ENCODE measurements around the gene RBM19. TPM values are rescaled to one million over a fixed set of nuclear protein-coding genes. Genes with fewer than 3 reads are reported as not detected.

Gene RBM19
- total and polyA plus RNA-seq, 3 donors from 2014 or later = 28.9 to 55.4 (median 49.5) TPM

DNA sequence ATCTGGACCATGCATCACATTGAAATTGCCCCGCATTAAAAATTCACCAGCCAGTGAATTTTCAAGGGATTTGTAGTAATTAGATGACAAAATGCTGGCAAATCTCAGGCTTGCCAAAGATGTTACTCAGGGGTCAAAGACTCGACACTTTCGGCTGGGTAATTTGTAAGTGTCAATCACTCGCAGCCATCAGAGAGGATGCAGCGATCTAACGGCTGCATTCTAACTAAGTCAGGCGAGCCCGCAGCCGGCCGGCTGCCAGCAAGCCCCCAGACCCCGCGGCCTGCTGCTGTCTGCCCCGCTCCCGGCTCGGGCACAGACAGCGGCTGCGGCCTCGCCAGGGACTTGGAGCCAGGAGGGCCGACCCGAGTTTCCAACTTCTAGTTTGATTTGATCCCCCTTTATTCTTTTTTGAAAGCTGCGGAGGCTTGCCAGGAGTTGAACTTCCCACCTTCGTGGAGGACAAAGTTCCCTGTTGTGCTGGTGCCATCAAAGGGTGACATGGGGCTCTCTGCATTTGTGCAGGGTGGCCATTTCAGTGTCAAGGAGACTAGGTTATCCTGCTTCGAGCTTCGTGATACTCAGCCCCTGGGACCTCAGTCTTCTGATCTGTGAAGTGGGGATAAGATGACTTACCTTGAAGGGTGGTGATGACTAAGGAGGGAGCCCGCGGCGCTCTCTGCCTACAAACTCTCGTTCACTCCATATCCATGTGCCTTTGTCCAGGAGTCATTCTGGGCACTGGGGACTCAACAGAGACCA, 169.9 kb downstream of the RBM19 start:
- WGBS, 2 donors = 84 to 86% methylated on average over 28 of the region's 28 CpGs
- H3K4me1 ChIP-seq = no peaks in the 10 kb centered on the region
- no peak overlapping the region for H3K27ac ChIP-seq
- no peaks in the 10 kb centered on the region for H3K36me3 ChIP-seq (ENCODE audit: low read depth, missing control alignments)
- no peaks in the 10 kb centered on the region for H3K9me3 ChIP-seq
- intact Hi-C loops (cut with DNase I; ENCODE audit: low total_unique reads) = no loop called here
- no peaks in the 10 kb centered on the region for H3K27me3 ChIP-seq
- TF ChIP-seq POLR2A (IDR thresholded peaks at IDR 0.05) (no peak), CTCF (IDR thresholded peaks at IDR 0.05) (no peak)
- no peak for DNase-seq
- H3K4me3 ChIP-seq = no peak overlapping the region

- Histone ChIP-seq H3K27me3 (no peaks in the 10 kb centered on the region), H3K27ac (no peak overlapping the region), H3K9me3 (no peaks in the 10 kb centered on the region), H3K36me3 (ENCODE audit: low read depth, missing control alignments) (no peaks in the 10 kb centered on the region), H3K4me1 (no peaks in the 10 kb centered on the region), H3K4me3 (no peak overlapping the region)
- intact Hi-C loops (cut with DNase I; ENCODE audit: low total_unique reads) = no loop called here
- no peak for TF ChIP-seq POLR2A (IDR thresholded peaks at IDR 0.05)
- 77 to 80% methylated on average over 10 of the region's 10 CpGs for WGBS, 2 donors
- DNase-seq = no peak
Observed at GRCh38 chr12:113795445-113795844, 170.7 kb downstream of the RBM19 start.

DNA sequence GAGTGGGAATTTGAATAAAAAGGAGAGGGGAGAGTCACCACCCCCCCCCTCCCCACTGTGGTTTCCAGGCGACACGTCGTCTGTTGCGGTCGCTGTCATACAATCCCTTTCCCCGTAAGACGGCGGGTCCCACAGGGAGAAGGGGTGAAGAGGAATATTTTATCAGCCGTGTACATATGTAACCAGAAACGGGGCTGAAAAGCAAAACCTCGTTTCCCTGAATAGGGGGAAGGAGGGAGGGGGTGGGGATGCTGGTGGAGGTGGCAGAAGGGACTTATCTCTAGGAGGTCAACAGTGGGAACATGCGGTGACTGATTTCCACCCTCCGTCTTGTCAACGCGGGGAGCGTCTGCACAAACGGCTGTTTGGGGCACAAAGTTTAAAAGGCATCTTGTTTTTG, 171.4 kb downstream of the RBM19 start:
- Histone ChIP-seq H3K36me3 (ENCODE audit: low read depth, missing control alignments) (no peaks in the 10 kb centered on the region), H3K4me1 (no peaks in the 10 kb centered on the region), H3K9me3 (no peaks in the 10 kb centered on the region), H3K27me3 (no peaks in the 10 kb centered on the region), H3K4me3 (no peak overlapping the region), H3K27ac (no peak overlapping the region)
- no peak for TF ChIP-seq POLR2A (IDR thresholded peaks at IDR 0.05)
- TF ChIP-seq CTCF (IDR thresholded peaks at IDR 0.05) = no peak
- 61 to 70% methylated on average over 17 of the region's 17 CpGs for WGBS, 2 donors
- intact Hi-C loops (cut with DNase I; ENCODE audit: low total_unique reads) = no loop called here
- DNase-seq = no peak

- H3K4me3 ChIP-seq = no peak overlapping the region
- DNase-seq = no peak
- no peak for TF ChIP-seq POLR2A (IDR thresholded peaks at IDR 0.05)
- no peaks in the 10 kb centered on the region for H3K36me3 ChIP-seq (ENCODE audit: low read depth, missing control alignments)
- no peaks in the 10 kb centered on the region for H3K9me3 ChIP-seq
- H3K27me3 ChIP-seq = no peaks in the 10 kb centered on the region
- no peaks in the 10 kb centered on the region for H3K4me1 ChIP-seq
- no peak overlapping the region for H3K27ac ChIP-seq
- 75 to 77% methylated on average over 9 of the region's 9 CpGs for WGBS, 2 donors
- intact Hi-C loops (cut with DNase I; ENCODE audit: low total_unique reads) = no loop called here
Observed at GRCh38 chr12:113793250-113793649, 172.9 kb downstream of the RBM19 start.

DNA sequence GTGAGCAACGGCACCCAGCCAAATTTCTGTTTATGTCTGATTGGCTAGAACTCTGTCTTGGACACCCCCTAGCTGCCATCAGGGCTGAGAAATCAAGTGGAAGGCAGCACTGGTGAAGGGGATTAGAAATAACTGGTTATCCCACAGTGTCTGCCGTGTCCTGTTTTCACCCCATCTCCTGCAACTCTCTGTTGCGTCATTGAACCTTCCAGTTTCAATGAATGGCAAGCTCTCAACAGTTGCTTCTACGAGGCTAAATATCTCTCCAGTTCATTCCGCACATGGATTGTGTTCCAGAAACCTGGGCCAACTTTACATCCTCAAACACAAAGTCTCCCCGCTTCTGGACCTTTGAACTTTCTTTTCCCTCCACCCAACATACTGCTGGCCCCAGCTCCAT, 173.7 kb downstream of the RBM19 start:
- 70 to 72% methylated on average over 6 of the region's 6 CpGs for WGBS, 2 donors

More for the DNA sequence above, 173.7 kb downstream of the RBM19 start:
- H3K27me3 ChIP-seq = no peaks in the 10 kb centered on the region
- no peaks in the 10 kb centered on the region for H3K9me3 ChIP-seq
- no peak for DNase-seq
- no peak overlapping the region for H3K4me3 ChIP-seq
- no peak overlapping the region for H3K27ac ChIP-seq
- TF ChIP-seq CTCF (IDR thresholded peaks at IDR 0.05) (no peak), POLR2A (IDR thresholded peaks at IDR 0.05) (no peak)
- H3K36me3 ChIP-seq (ENCODE audit: low read depth, missing control alignments) = no peaks in the 10 kb centered on the region
- no peaks in the 10 kb centered on the region for H3K4me1 ChIP-seq
- intact Hi-C loops (cut with DNase I; ENCODE audit: low total_unique reads) = no loop called here
